ENCODE data around the gene WNT5A.

Gene WNT5A

DNA sequence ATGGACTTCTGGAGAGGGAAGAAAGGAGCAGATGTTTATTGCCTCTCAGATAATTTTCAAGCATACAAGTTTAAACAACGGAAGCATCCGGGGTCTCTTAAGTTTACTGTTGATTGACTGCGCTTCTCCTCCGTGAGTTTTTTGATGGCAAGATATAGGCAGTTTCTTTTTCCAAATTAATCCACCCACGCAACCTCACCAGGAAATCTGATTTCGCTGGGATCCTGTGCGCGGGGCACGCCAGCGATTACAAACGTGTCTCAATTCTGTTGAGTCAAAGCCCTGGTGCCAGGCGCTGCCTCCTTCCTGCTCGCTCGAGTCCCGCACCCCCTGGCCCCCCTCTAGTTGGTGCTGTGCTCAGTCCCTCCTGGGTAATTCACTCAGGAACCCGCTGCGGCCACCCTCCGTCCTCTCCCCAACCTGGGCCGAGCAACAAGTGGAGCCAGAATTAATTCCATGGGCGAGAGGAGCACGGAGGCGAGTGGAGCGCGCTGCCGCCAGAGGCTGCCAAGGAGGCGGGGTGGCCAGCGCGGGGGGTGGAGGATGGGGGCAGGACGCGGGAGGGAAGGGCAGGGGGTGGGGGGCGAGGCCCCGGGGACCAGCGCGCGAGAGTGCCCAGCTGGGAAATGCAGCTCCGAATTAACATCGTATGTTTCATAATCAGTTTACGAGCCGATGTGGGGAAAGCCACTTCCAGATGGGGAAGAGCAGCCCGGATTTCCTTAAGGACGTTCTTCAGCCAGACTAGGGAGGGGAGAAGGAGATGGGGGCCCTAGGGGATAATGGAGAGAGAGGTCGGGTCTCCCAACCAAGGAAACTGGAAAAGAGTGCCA is 6.0 kb downstream of the WNT5A start:
- DNase-seq: peak; percentile 81

DNA sequence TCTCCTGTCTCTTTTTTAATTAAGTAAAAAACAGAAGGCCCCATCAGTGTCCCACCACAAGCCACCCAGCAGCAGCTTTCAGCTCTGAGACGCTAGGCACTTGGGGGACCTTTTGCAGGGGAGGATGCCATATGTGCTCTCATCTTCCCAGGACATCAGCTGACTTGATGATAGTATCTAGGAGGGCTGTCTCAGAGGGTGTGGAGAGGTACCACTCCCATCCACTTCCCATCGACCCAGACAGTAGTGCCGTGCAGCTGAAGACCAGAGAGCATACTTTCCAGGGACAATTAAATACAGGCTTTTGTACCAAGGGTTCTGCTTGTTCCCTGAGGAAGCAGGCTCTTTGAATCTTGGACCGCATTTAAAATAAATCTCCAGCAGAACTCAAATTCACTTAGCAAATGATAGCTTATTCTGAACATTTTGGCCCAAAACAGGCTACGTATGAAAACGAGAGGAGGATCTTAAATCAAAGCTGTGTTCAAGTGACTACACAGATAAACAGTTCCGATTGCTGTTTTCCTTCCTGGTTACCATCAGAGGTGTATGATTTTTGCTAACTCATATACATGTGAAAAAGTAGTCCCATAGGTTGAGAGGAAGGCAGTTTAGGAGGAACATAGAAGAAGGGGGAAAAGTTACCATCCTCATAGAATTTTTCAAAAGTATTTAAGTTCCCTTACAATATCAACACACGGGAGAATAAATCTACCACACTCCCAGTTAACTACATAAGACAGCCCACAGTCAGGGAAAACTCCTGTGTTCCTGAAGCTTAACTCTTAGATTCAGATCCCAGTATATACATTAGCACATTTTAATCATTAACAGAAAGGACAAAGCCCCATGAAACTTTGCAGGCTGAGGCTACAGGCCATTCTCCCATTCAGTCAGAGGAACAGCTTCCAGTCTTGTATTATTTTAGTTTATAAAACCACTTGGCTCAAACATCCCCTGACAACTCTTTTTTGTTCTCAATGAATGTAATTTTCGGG is 9.5 kb downstream of the WNT5A start:
- no peak for DNase-seq

DNA sequence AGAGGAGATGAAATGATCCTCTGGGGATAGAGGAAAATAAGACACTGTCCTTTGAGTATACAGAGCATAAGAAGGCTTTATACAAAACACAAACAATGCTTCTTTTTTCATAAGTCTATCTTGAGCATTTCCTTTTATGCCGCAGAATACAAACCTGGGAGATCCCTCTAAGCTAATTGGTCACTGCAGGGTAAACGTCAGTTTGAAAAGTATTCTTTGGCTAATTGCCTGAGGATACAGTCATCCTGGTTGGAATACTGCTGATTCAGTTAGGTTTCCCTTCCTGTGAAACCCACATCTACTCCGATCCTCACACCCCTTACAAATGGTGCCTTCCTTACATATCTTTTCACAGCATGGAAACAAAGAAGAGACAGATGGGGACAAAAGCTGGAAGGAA is 10.6 kb downstream of the WNT5A start:
- peak; percentile 93 for DNase-seq

DNA sequence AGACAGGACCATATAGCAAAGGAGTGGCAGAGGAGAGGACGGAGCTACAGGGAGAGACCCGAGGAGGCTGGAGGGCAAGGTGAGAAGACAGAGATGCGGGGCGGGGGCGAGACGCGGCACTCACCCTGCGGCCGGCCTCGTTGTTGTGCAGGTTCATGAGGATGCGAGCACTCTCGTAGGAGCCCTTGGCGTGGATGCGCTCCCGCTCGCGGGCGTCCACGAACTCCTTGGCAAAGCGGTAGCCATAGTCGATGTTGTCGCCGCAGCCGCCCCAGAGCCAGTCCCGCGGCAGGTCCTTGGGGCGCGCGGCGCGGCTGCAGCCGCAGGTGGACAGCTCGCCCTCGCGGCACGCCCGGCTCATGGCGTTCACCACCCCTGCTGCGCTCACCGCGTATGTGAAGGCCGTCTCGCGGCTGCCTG is 12.9 kb downstream of the WNT5A start:
- no peak for DNase-seq

DNA sequence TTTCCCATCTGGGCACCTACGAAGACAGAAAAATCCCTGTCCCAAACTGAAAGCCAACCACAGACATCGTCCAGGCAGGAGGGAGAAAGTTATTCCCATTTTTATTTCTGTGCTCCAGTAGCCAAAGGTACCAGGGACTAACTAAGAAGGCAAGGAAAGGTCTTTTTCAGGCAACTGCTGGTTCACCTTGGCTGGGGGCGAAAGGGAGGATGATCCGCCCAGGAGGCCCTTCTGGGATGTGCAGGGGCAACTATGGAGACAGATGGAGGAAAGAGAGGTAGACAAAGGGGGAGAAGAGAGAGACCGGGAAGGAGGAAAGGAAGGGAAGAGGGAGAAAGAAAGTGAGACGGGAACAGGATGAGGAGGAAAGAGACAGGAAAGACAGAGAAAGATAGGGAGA is 13.3 kb downstream of the WNT5A start:
- DNase-seq: no peak

DNA sequence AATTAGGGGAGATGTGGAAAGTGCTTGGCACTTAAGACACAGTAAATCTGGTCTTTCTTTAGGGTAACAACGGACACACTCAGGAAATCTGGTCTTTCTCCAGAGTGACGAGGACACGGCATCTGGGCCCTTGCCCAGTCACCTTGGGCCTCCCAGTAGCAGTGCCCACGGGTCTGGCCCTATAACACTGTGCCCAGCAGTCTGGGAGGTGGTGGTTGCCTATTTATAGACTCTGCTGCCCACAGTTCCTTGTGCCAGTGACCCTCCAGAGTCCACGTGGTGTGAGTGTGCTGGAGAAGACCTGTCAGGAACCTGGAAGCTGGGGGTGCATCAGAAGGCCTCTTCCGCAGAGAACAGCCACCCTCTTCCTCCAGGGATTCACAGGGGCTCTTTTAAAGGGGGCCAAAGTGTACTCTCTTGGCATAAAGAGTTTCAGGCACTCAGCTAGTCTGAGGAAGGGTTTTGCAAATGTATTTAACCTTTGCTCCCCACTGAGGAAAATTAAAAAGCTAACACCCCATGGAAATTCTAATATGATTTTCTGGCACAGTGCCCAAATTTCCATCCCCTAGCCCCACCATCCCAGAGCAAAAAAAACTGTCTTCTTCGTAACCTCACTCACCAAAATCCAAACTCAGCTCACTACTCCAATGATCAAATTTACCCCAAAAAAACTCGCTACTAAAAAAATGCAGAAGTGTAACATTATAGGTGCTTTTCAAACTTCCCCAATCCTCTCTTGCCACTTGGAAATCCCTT is 15.4 kb downstream of the WNT5A start:
- no peak for DNase-seq

DNA sequence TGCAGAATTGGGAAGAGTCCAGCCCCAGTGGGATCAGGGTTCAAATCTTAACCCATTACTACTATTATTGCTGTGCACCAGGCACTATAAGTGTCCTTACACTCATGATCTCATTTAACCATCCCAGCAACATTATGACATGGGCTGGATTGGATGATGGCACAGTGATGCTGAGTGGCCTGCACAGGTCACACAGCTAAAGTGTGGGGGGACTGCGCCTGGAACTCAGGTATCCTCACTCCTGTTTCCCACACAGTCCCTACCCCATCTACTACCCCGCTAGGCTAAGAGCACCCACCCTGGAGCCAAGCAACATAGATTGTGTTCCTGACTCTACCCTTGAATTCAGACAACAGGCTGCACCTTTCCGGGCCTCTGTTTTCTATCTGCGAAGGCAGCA is 16.0 kb downstream of the WNT5A start:
- DNase-seq: no peak

DNA sequence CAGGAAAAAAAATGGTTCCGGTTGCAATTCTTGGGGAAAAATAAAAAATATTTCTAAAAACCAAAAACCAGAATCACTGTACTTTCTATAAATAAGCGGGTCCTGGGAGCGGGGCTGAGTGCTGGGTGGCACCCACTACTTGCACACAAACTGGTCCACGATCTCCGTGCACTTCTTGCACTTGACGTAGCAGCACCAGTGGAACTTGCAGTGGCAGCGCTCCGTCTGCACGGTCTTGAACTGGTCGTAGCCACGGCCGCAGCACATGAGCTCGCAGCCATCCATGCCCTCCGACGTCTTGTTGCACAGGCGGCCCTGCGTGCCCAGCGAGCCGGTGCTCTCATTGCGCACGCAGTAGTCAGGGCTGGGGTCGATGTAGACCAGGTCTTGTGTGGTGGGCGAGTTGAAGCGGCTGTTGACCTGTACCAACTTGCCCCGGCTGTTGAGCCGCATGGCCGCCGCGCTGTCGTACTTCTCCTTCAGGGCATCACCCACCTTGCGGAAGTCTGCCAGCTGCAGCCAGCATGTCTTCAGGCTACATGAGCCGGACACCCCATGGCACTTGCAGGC is 17.1 kb downstream of the WNT5A start:
- no peak for DNase-seq

DNA sequence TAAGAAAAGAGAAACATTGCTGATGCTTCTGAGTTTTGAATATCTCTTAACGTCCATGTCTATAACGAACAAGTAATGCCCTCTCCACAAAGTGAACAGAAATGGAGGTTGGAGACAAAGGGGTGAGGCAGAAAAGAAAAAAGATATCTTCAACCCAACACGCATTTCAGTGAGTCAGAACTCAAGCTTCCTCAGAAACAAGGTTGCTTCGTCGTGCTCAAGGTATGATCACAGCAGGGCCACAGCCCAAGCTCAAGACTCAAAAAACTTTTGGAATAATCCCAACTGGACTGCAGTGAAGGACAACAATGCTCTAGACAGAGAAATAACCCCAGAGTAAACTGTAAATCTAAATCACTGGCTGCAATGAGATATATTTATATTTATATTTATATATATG is 18.9 kb downstream of the WNT5A start:
- DNase-seq: peak; percentile 81

DNA sequence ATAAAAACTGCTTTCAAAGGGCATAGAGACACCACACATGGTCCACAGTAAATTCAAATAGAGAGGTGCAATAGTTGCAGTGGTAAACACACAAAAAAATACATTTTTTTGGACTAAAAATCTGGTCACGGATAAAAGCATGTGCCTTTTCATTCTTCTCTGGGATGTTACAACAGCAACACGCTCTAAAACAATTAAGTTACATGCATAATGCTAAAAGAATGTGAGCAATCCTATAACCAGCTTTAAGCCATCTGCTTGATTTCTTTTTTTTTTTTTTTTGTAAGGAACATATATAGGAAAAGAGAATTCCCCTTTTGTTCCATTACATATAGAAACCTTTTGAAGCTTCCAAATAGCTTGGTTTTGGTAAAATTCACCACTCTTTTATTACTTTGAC is 20.0 kb downstream of the WNT5A start:
- peak; percentile 86 for DNase-seq

DNA sequence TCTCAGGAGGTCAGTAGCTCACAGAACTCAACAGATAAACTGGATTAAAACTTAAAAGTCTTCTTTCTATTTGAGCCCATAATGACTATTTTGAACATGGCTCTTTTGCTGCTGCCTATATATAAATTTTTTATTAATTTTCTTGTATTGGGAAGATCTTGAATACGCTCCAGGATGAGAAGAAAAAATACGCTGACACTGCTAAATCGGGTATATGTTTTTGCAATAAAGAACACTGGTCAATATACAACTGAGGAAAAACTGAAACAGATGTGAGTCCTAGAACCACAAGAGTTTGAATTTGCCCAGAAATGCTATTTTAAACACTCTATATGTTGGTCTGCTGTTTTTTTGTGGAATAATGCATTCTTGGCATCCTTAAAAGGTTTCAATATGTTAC is 20.6 kb downstream of the WNT5A start:
- no peak for DNase-seq

DNA sequence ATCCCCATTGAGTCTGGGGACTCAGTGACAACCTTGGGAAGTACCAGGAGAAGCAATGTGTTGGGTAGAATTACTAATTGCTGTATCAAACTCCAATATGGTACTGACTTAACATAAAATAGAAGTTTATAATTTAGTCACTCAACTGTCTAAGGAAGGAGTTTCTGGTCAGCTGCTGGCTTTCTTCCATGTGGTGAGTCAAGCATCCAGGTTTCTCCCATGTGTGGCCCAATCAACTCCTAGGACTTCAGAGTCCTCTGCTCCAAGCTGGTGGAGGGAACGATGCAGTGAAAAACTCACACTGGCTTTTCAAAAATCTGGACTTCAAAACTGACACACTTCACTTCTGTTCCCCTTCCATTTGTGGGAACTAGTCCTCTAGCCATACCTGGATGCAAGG is 25.2 kb downstream of the WNT5A start:
- DNase-seq: peak; percentile 76

DNA sequence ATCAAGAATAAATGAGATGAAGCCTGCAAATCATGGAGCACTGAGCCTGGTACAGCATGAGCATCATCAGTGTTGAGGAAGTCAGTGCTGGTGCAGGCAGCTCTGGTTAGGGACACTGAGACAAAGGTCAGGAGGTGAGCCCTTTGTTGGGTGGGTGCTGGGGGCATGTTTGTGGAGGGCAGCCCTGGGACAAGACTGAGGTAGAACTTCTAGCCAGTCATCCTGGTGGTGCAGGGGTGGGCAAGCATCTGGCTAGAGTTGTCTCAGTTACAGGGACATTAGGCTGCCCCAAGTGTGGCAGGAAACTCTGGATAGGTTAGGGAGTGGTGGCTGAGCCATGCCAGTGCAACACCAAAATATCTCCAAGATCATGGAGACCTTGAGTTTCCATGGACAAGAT is 27.3 kb downstream of the WNT5A start:
- DNase-seq: no peak

DNA sequence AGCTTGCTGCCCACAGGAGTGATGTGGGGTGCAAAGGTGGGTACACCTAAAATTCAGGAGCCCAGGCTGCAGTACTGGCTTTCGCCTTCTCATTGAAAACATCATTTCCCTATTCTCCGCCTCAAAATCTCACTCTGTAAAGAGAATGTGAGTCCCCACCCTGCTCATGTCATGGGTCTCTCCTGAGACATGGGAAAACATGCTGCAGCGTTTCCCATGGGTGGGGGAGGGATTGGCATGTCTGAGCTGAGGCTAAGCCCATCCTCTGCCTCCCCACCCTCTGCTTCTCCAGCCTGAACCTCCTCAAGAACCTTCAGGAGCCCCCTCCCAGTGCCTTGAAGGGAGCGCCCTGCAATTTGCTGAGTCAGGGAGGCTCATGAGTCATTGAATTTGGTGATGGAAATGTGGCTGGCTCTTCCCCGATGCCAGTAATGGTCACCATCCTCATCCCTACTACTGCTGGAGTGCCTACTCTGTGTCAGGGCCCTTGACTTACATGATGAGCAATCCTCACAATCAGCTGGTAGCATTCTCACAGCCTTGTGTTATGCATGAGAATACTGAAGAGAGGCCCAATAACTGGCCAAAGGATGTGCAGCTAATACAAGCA is 28.8 kb downstream of the WNT5A start:
- peak; percentile 39 for DNase-seq

DNA sequence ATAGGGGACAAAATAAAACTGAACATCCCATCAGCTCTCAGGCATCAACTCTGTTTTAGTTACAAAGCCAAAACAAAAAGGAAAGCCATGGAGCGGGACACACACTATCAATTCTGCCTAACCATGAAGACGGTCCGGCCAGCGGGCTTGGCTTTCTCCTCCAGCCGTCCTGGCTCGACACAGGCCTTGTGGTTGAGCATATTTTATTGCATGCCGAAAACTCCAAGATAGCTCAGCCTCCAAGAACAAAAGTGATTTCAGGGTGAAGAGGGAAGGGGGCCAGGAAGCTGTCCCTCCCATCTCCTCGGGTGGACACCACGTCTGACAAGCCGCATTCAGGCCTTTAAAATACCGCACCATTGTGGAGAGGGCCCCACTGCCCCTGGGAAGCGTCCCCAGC is 31.2 kb downstream of the WNT5A start:
- DNase-seq: no peak

DNA sequence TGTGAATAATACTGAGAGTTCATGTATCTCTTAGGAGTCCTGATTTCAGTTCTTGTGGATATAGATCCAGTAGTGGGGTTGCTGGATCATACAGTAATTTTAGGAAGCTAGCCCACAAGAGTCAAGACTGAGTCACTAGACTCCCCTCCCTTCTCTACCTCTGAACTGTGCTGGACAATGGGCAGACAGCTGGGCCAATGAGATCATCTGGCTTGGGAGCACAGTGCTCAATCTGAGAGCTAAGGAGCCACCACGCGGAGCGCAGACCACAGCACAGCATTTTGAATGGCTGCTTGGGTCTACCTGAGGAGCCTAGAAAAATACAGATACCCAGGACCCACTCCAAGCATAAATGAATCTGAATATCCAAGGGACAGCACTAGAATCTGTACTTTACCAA is 32.5 kb downstream of the WNT5A start:
- DNase-seq: no peak

DNA sequence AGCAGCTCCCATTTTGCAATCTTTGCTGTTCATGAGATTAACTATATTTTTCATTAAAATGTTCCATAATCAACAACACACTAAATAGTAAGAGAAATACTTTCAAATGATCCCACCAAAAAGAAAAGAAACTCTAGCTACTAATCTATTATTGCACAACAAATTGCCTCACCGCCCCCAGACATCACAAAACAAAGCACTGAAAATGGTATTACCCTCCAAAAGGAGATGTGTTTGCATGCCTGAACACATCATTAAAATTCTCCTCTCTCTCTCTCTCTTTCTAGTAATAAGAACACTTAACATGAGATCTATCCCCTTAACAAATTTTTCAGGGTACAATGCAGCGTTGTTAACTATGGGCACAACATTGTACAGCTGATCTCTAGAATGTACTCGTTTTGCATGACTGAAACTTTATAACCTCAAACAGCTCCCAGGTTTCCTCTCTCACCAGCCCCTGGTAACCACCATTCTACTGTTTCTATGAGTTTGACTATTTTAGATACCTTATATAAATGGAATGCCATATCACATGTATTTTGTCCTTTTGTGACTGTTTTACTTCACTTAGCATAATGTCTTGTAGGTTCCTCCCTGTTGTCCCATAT is 33.1 kb downstream of the WNT5A start:
- no peak for DNase-seq

DNA sequence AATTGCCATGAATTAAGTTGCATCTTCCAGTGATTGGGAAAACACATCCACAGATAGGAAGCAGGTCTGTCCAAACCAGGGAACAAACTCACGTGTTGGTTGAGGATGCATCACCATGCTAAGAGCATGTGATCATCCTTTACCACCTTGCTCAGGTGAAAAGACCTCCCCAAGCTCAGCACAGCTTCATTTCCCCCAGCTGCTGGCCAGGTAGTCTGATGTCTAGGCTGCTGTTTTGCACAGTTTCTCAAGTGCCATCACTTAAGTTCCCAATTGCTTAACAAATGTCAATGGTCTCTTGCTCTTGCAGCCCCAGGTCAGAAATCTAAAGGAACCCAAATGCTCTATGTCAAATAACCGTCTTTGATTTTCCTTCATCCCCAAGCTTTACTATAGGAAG is 34.2 kb downstream of the WNT5A start:
- no peak for DNase-seq

DNA sequence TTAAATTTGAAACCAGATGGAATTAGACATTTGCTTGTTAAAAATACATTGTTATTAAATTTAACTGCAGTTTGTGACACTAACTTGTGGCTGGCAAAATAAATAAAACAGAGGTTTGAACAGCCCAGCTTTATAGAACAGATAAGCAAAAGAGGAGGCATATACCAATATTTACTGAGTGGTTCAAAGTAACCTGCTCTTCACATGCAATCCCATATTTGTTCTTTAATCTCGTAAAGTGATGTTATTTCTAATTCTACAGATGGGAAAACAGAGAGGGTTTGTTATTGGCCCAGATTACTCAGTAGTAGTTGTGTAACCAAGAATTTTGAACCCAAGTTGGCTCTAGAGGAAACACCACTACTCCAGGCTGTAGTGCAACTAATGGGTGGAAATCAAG is 37.6 kb downstream of the WNT5A start:
- no peak for DNase-seq

DNA sequence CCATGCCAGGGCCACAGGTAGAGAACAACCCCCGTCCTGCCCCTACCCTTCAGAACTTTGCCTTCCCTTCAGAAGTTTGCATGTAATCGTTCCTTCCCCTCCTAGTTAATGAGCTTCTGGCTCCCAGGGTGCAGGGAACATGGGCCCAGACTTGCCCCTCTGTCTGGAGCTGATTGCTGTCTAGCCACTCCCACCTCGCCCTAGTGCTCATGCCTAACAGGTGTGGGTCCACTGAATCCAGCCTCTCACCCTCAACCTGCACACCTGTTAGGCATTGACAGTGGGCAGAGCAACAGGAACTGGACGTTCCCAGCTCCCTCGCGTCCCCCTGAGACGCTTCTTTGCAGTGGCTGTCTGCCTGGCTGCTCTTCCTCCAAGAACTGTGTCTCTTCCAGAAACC is 40.3 kb downstream of the WNT5A start:
- no peak for DNase-seq

DNA sequence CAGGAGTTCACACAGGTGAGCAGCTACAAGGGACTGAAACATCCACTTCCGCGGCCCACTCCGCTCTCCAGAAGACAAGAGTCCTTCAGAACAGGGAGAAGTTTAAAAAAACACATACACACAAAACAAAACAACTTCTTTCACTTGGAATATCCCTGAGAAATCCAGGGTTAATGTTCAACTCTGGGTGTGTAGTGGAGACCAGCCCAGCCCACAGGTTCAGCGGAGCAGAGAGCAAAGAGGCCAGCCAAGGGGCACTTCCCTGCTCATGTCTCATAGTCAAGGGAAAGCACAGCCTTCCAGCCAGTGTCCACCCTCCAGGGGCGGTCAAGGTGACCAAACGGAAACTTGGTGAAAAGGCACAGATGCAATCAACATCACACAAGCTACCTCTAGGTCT is 41.6 kb downstream of the WNT5A start:
- DNase-seq: no peak

DNA sequence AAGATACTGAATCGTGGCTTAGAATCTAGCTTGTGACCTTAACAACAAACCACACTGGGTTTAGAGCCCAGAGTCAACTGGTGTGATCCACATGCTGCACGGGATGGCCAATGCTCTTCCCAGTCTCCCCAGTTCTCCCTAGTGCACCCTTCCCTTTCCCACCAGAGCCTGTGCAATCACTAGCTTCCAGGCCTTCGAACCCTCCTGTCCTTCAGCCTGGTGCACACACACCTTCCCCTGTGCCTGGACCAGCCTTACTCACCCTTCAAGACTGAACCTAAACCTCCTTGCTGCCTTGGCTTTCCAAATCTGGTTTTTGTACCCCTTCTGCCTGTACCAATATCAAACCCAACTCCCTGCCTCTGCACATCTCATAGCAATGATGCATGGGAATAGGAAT is 43.8 kb downstream of the WNT5A start:
- DNase-seq: no peak

Data from fibroblast of skin of right quadriceps (primary cell).